ENCODE measurements around the gene KCTD13.

The KCTD13 gene

GRCh38 chr16:29961479-29962343, 35.7 kb upstream of the KCTD13 start, which contains the start of gene TMEM219 (continued):
- TF ChIP-seq KLF8 (tag by site-specific recombination; IDR thresholded peaks at IDR 0.05), result peak; percentile 67
- no peak for TF ChIP-seq ZNF10 (tag by site-specific recombination; IDR thresholded peaks at IDR 0.05)
- TF ChIP-seq, protein P1, sequence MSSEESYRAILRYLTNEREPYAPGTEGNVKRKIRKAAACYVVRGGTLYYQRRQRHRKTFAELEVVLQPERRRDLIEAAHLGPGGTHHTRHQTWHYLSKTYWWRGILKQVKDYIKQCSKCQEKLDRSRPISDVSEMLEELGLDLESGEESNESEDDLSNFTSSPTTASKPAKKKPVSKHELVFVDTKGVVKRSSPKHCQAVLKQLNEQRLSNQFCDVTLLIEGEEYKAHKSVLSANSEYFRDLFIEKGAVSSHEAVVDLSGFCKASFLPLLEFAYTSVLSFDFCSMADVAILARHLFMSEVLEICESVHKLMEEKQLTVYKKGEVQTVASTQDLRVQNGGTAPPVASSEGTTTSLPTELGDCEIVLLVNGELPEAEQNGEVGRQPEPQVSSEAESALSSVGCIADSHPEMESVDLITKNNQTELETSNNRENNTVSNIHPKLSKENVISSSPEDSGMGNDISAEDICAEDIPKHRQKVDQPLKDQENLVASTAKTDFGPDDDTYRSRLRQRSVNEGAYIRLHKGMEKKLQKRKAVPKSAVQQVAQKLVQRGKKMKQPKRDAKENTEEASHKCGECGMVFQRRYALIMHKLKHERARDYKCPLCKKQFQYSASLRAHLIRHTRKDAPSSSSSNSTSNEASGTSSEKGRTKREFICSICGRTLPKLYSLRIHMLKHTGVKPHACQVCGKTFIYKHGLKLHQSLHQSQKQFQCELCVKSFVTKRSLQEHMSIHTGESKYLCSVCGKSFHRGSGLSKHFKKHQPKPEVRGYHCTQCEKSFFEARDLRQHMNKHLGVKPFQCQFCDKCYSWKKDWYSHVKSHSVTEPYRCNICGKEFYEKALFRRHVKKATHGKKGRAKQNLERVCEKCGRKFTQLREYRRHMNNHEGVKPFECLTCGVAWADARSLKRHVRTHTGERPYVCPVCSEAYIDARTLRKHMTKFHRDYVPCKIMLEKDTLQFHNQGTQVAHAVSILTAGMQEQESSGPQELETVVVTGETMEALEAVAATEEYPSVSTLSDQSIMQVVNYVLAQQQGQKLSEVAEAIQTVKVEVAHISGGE (tag by site-specific recombination; conservative IDR thresholded peaks at IDR 0.05; ENCODE audit: low read depth), result peak; percentile 59
- TF ChIP-seq ZNF280D (tag by site-specific recombination; IDR thresholded peaks at IDR 0.05), result no peak
- peak; percentile 85 for TF ChIP-seq ZEB2 (tag by site-specific recombination; IDR thresholded peaks at IDR 0.05)
- TF ChIP-seq ZSCAN30 (tag by site-specific recombination; IDR thresholded peaks at IDR 0.05), result peak; percentile 51
- peak; percentile 7; the same call in 1 of the 2 replicates for TF ChIP-seq ZFP69B (tag by site-specific recombination; IDR thresholded peaks at IDR 0.05)
- peak; percentile 72 for TF ChIP-seq KLF16 (tag by site-specific recombination; IDR thresholded peaks at IDR 0.05)
- peak; percentile 86 for TF ChIP-seq IKZF3 (tag by site-specific recombination; IDR thresholded peaks at IDR 0.05)
- no peak for TF ChIP-seq ZNF121 (tag by site-specific recombination; IDR thresholded peaks at IDR 0.05)
- peak; percentile 53; the same call in 1 of the 2 replicates for TF ChIP-seq ZNF629 (tag by site-specific recombination; IDR thresholded peaks at IDR 0.05)
- TF ChIP-seq, protein P2, sequence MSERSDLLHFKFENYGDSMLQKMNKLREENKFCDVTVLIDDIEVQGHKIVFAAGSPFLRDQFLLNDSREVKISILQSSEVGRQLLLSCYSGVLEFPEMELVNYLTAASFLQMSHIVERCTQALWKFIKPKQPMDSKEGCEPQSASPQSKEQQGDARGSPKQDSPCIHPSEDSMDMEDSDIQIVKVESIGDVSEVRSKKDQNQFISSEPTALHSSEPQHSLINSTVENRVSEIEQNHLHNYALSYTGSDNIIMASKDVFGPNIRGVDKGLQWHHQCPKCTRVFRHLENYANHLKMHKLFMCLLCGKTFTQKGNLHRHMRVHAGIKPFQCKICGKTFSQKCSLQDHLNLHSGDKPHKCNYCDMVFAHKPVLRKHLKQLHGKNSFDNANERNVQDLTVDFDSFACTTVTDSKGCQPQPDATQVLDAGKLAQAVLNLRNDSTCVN (tag by site-specific recombination; optimal IDR thresholded peaks at IDR 0.05), result peak; percentile 91
- TF ChIP-seq OVOL3 (tag by site-specific recombination; IDR thresholded peaks at IDR 0.05), result 0 out of 2 replicates have a peak, but pooled peaks have one; percentile 38
- TF ChIP-seq ZBTB44 (tag by site-specific recombination; IDR thresholded peaks at IDR 0.05), result no peak
- no peak for TF ChIP-seq YY2 (tag by site-specific recombination; IDR thresholded peaks at IDR 0.05)
- TF ChIP-seq ZNF596 (tag by site-specific recombination; IDR thresholded peaks at IDR 0.05), result peak; percentile 72
- TF ChIP-seq TSHZ1 (tag by site-specific recombination; IDR thresholded peaks at IDR 0.05; ENCODE audit: borderline replicate concordance), result no peak
- TF ChIP-seq ZNF501 (tag by site-specific recombination; IDR thresholded peaks at IDR 0.05), result peak; percentile 23; the same call in 1 of the 2 replicates
- TF ChIP-seq ZNF768 (tag by site-specific recombination; IDR thresholded peaks at IDR 0.05), result no peak
- peak; percentile 94 for TF ChIP-seq CTCF (tag by site-specific recombination; IDR thresholded peaks at IDR 0.05)
